ENCODE measurements around the gene HASPIN.

DNA sequence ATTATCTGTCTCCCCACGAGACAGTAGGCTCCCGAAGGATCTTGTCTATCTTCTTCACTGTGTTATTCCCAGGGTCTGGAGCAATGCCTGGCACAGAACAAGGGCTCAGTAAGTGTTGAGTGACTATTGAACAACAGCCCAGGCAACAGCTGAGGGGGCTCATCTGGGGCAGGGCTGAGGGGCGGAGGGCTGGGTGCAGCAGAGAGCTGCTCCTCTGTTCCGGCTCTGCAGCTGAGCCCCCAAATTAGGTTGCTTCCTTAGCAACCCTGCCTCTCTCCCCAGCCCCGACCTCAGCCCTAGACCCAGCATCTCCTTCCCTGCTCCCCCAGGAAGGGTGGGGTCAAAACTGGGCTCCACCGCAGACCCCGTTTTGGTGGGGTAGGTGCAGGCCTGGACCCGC, 45.1 kb downstream of the HASPIN start:
- TF ChIP-seq EZH2 (IDR thresholded peaks at IDR 0.05; ENCODE audit: low read length), result no peak
- TF ChIP-seq, protein P1, sequence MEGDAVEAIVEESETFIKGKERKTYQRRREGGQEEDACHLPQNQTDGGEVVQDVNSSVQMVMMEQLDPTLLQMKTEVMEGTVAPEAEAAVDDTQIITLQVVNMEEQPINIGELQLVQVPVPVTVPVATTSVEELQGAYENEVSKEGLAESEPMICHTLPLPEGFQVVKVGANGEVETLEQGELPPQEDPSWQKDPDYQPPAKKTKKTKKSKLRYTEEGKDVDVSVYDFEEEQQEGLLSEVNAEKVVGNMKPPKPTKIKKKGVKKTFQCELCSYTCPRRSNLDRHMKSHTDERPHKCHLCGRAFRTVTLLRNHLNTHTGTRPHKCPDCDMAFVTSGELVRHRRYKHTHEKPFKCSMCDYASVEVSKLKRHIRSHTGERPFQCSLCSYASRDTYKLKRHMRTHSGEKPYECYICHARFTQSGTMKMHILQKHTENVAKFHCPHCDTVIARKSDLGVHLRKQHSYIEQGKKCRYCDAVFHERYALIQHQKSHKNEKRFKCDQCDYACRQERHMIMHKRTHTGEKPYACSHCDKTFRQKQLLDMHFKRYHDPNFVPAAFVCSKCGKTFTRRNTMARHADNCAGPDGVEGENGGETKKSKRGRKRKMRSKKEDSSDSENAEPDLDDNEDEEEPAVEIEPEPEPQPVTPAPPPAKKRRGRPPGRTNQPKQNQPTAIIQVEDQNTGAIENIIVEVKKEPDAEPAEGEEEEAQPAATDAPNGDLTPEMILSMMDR (optimal IDR thresholded peaks at IDR 0.05 in 1 of 3, IDR thresholded peaks at IDR 0.05 in 1 of 3, conservative IDR thresholded peaks at IDR 0.05 in 1 of 3; ENCODE audit: extremely low read depth in 1 of 3, insufficient read depth in 2 of 3, low read length in 3 of 3), result no peak
